IMR-90 (cell line): ENCODE results near the gene RAB37. TPM values are rescaled to one million over a fixed set of nuclear protein-coding genes. Genes with fewer than 3 reads are reported as not detected.

Experiments
- ATAC-seq: fragments of 200-7000 bp; cut with Tn5 transposase; 2 replicates; pipeline ENCODE4 v1.9.1; 2020; ENCODE audit warnings: low read depth, mild to moderate bottlenecking, moderate library complexity
- BruUV-seq: library from RNA; stranded (reverse); fragments of 400-500 nt; replicated peaks from 2 replicates; lab custom pipeline; 2021; lab: Mats Ljungman, UMichigan
- CTCF ChIA-PET: fragments of 300-600 bp; formaldehyde crosslinking; extraction: SDS; loops from one replicate; lab custom pipeline; 2021; ENCODE audit warnings: antibody characterized with exemption; lab: Yijun Ruan, JAX
- POLR2A ChIA-PET: fragments of 300-600 bp; sonication (Branson Sonifier 250); formaldehyde crosslinking; loops from one replicate; lab custom pipeline; 2022; ENCODE audit warnings: antibody characterized with exemption; ENCODE audit not compliant: unreplicated experiment; lab: Charles Lee
- DNase-seq: peaks from one replicate; pipeline ENCODE4 v3.0.0; 2013
- H2AFZ ChIP-seq: replicated peaks from 2 replicates; pipeline ENCODE3; 2013; ENCODE audit warnings: low read length, mild to moderate bottlenecking; ENCODE audit not compliant: poor library complexity
- H2AK5ac ChIP-seq: 2 replicates; pipeline ENCODE4 v1.6.1; 2013; ENCODE audit warnings: low read depth, low read length, inconsistent platforms
- H2AK9ac ChIP-seq: replicated peaks from 2 replicates; pipeline ENCODE3; 2013; ENCODE audit warnings: mild to moderate bottlenecking, low read depth, low read length, moderate library complexity; ENCODE audit not compliant: poor library complexity
- H2BK120ac ChIP-seq: 2 replicates; pipeline ENCODE4 v1.6.1; 2013; ENCODE audit warnings: low read depth, low read length, inconsistent platforms
- H2BK15ac ChIP-seq: 3 replicates; pipeline ENCODE4 v1.6.1; 2013; ENCODE audit warnings: low read depth, low read length, inconsistent platforms
- H2BK20ac ChIP-seq: 2 replicates; pipeline ENCODE4 v1.6.1; 2013; ENCODE audit warnings: low read depth, mild to moderate bottlenecking, inconsistent platforms, low read length, moderate library complexity
- H2BK5ac ChIP-seq: 2 replicates; pipeline ENCODE4 v1.6.1; 2013; ENCODE audit warnings: mild to moderate bottlenecking, low read depth, low read length, inconsistent platforms; ENCODE audit not compliant: poor library complexity, severe bottlenecking
- H3K14ac ChIP-seq: replicated peaks from 2 replicates; pipeline ENCODE4 v1.6.1; 2013; ENCODE audit warnings: low read depth, low read length, inconsistent platforms
- H3K18ac ChIP-seq: 2 replicates; pipeline ENCODE4 v1.6.1; 2013; ENCODE audit warnings: low read depth, low read length, control low read depth
- H3K23ac ChIP-seq: 2 replicates; pipeline ENCODE4 v1.6.1; 2013; ENCODE audit warnings: low read depth, low read length, inconsistent platforms
- H3K27ac ChIP-seq: 2 replicates; pipeline ENCODE4 v1.5.1; 2013; ENCODE audit warnings: mild to moderate bottlenecking, control low read depth, low read length; ENCODE audit not compliant: insufficient read depth
- H3K27me3 ChIP-seq: 2 replicates; pipeline ENCODE4 v1.6.1; 2013; ENCODE audit warnings: low read length; ENCODE audit not compliant: control insufficient read depth, insufficient read depth
- H3K36me3 ChIP-seq: 2 replicates; pipeline ENCODE4 v1.6.1; 2013; ENCODE audit warnings: low read length, mixed read lengths; ENCODE audit not compliant: control insufficient read depth, insufficient read depth
- H3K4ac ChIP-seq: 2 replicates; pipeline ENCODE4 v1.6.1; 2013; ENCODE audit warnings: low read depth, low read length, inconsistent platforms
- H3K4me1 ChIP-seq: 2 replicates; pipeline ENCODE4 v1.6.1; 2013; ENCODE audit warnings: low read length, mixed read lengths; ENCODE audit not compliant: control insufficient read depth, insufficient read depth
- H3K4me2 ChIP-seq: 2 replicates; pipeline ENCODE4 v1.6.1; 2013; ENCODE audit warnings: low read depth, mild to moderate bottlenecking, control low read depth, low read length, moderate library complexity
- H3K4me3 ChIP-seq: 2 replicates; pipeline ENCODE4 v1.5.1; 2013; ENCODE audit warnings: low read depth, mild to moderate bottlenecking, control low read depth, low read length, moderate library complexity; ENCODE audit not compliant: insufficient read depth
- H3K56ac ChIP-seq: 2 replicates; pipeline ENCODE4 v1.6.1; 2013; ENCODE audit warnings: low read length, inconsistent platforms; ENCODE audit not compliant: insufficient read depth; ENCODE audit errors: extremely low read depth
- H3K79me1 ChIP-seq, 2 experiments: 2 replicates each; pipeline ENCODE4 v1.6.1; 2013; ENCODE audit warnings: low read length in 2 of 2, inconsistent platforms in 1 of 2, low read depth in 1 of 2
- H3K9ac ChIP-seq: 2 replicates; pipeline ENCODE4 v1.6.1; 2013; ENCODE audit warnings: low read depth, low read length, control low read depth
- H3K9me1 ChIP-seq: 2 replicates; pipeline ENCODE4 v1.6.1; 2013; ENCODE audit warnings: low read length, inconsistent platforms; ENCODE audit not compliant: insufficient read depth
- H3K9me3 ChIP-seq: 2 replicates; pipeline ENCODE4 v1.6.1; 2013; ENCODE audit warnings: low read length; ENCODE audit not compliant: control insufficient read depth, insufficient read depth
- H4K20me1 ChIP-seq: 2 replicates; pipeline ENCODE4 v1.6.1; 2013; ENCODE audit warnings: low read length, inconsistent platforms; ENCODE audit not compliant: insufficient read depth
- H4K5ac ChIP-seq: 2 replicates; pipeline ENCODE4 v1.6.1; 2013; ENCODE audit warnings: mild to moderate bottlenecking, low read depth, low read length, control low read depth
- H4K8ac ChIP-seq, 2 experiments: 2 replicates each; pipeline ENCODE4 v1.6.1; 2013; ENCODE audit warnings: low read depth in 2 of 2, low read length in 2 of 2, control low read depth in 1 of 2, inconsistent platforms in 1 of 2
- H4K91ac ChIP-seq: 2 replicates; pipeline ENCODE4 v1.6.1; 2013; ENCODE audit warnings: low read depth, low read length, inconsistent platforms; ENCODE audit not compliant: insufficient read depth
- MAZ ChIP-seq: IDR thresholded peaks from 2 replicates; pipeline ENCODE4 v1.6.1; 2012; ENCODE audit warnings: low read depth, mild to moderate bottlenecking, low read length, improper control_type of control experiment, moderate library complexity, borderline replicate concordance
- POLR2A ChIP-seq: IDR thresholded peaks from 2 replicates; pipeline ENCODE4 v1.6.1; 2012; ENCODE audit warnings: mild to moderate bottlenecking, low read depth, low read length
- RAD21 ChIP-seq: IDR thresholded peaks from 2 replicates; pipeline ENCODE4 v1.6.1; 2012; ENCODE audit warnings: low read length, improper control_type of control experiment
- RCOR1 ChIP-seq: IDR thresholded peaks from 2 replicates; pipeline ENCODE4 v1.6.1; 2012; ENCODE audit warnings: mild to moderate bottlenecking, low read length, improper control_type of control experiment; ENCODE audit not compliant: insufficient replicate concordance
- SMC3 ChIP-seq: fragments of 150-350 bp; IDR thresholded peaks from 2 replicates; pipeline ENCODE4 v1.6.1; 2016; ENCODE audit warnings: low read depth, mild to moderate bottlenecking, antibody characterized with exemption, low read length, moderate library complexity
- WGBS, 2 experiments: methylation state at CpG; one replicate each; pipeline versions ENCODE4 v1.1.5 to v1.1.7; 2013; ENCODE audit warnings: missing lambda C conversion rate in 2 of 2; ENCODE audit not compliant: insufficient read length in 1 of 2; ENCODE audit errors: extremely low coverage in 2 of 2; 5-methylcytosine and 5-hydroxymethylcytosine counted together
- dilution Hi-C: fragments of 300-500 bp; cut with HindIII; formaldehyde crosslinking; loops from one replicate; pipeline ENCODE4 v1.14.3; 2018; ENCODE audit warnings: low sequenced_read_pairs; ENCODE audit not compliant: unreplicated experiment
- in situ Hi-C: fragments of 300-500 bp; cut with MboI; formaldehyde crosslinking; loops from 3 replicates; pipeline ENCODE4 v1.14.3; 2019; ENCODE audit warnings: low sequenced_read_pairs, inconsistent platforms, mixed read lengths
- intact Hi-C: fragments of 100-400 bp; cut with micrococcal nuclease; formaldehyde crosslinking; loops from 2 replicates; pipeline ENCODE4 v1.10.0; 2022
- polyA plus RNA-seq, 3 experiments: library from polyadenylated mRNA; depleted of rRNA; stranded (reverse); fragments of >200 nt; gene quantifications; 2 replicates each; pipeline ENCODE4 v1.2.3, GENCODE V29; 2012; ENCODE audit warnings: low replicate concordance in 1 of 3
- total RNA-seq: library from RNA; depleted of rRNA; stranded (reverse); fragments of >200 nt; gene quantifications from 2 replicates; pipeline ENCODE4 v1.2.3, GENCODE V29; 2012

Gene RAB37
- total and polyA plus RNA-seq, 2 of the 4 experiments (the other 2 are of a cell fraction) = 0.19 TPM; not detected in 1

DNA sequence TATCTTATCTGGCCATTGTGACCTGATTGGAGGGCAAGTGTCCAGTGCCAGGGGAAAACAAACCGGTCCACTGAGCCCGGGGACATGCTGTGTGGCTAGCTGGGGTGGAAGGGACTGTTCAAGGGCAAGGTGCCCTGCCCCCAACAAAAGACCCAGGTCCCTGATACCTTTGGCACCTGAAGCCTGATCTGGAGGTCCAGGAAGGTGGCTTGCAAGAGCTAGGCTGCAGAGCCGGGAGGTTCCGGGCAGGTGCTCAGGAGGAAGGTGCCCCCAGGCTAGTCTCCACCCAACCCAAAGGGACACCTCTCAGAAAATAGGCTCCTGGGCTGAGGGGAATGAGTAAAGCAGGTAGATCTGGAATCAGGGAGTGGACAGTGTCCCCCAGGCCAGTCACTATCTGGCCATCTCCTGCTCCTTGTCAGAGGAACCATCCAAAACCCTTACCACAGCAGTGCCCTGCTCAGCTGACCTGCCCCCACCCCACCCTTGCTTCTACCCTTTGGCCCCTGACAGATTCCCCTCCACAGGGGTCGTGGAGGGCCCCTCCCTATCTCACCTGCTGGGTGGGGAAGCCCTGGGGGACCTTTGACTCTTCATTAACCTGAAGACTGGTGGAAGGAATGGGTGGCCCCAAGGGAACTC is 32.9 kb downstream of the RAB37 start:
- POLR2A ChIA-PET = no interaction called here
- no TSS peak for BruUV-seq

More for the DNA sequence above, 32.9 kb downstream of the RAB37 start:
- Histone ChIP-seq H3K23ac (no peak overlapping the region), H4K5ac (no peak overlapping the region), H2BK20ac (no peak overlapping the region), H3K14ac (no peak overlapping the region), H3K9ac (no peak overlapping the region), H3K4me1 (peaks cover 15% of the 10 kb centered on the region), H3K9me1 (peaks cover 9% of the 10 kb centered on the region; the same call in 1 of the 2 replicates), H3K27me3 (no peaks in the 10 kb centered on the region), H2BK120ac (no peak overlapping the region), H3K79me1 (peaks cover 14 to 20% of the 10 kb centered on the region in 2 experiments; a peak in 3 of 4 replicates), H3K36me3 (peaks cover 35% of the 10 kb centered on the region), H2AK5ac (no peak overlapping the region), H3K18ac (no peak overlapping the region), H2BK15ac (no peak overlapping the region), H4K91ac (no peak overlapping the region), H4K8ac (no peak overlapping the region), H3K56ac (no peak overlapping the region), H3K4me3 (no peak overlapping the region), H3K9me3 (no peaks in the 10 kb centered on the region), H3K27ac (no peak overlapping the region), H2AK9ac (no peak overlapping the region), H2BK5ac (no peak overlapping the region), H4K20me1 (peaks cover 10% of the 10 kb centered on the region), H2AFZ (no peak overlapping the region), H3K4me2 (no peak overlapping the region), H3K4ac (no peak overlapping the region)
- DNase-seq (no peak), ATAC-seq (no peak)
- CTCF ChIA-PET = no interaction called here
- dilution Hi-C loops = no loop called here
- TF ChIP-seq SMC3 (no peak), RCOR1 (no peak), RAD21 (no peak), MAZ (no peak), POLR2A (no peak)
- in situ Hi-C loops = no loop called here
- 63% methylated on average over 2 of the region's 5 CpGs; no CpG with 5 or more reads in 1 of the 2 experiments for WGBS, 2 experiments
- intact Hi-C loops = loop anchor here (1.0 kb wide), 1 partner anchor 113 kb away; no protein-coding TSS in a partner anchor
